HEK293 (cell line): ENCODE results near the gene PYGO2.

ENCODE experiments used
- CTCF ChIP-seq: fragments of 450-650 bp; formaldehyde crosslinking; IDR thresholded peaks from 2 replicates; pipeline ENCODE4 v1.5.1; 2016; ENCODE audit warnings: missing biosample characterization, missing genetic modification characterization
- REST ChIP-seq: fragments of 450-650 bp; formaldehyde crosslinking; IDR thresholded peaks from 2 replicates; pipeline ENCODE4 v1.5.1; 2016; ENCODE audit warnings: missing biosample characterization, missing genetic modification characterization
- SETDB1 ChIP-seq: IDR thresholded peaks from one replicate; pipeline ENCODE4 v1.6.1; 2017; ENCODE audit warnings: mild to moderate bottlenecking, low read length, moderate library complexity, mixed read lengths; ENCODE audit not compliant: insufficient read length
- YY2 ChIP-seq: fragments of 450-650 bp; formaldehyde crosslinking; IDR thresholded peaks from 2 replicates; pipeline ENCODE4 v1.5.1; 2016; ENCODE audit warnings: missing biosample characterization, missing genetic modification characterization
- ZNF221 ChIP-seq: fragments of 450-650 bp; formaldehyde crosslinking; IDR thresholded peaks from 2 replicates; pipeline ENCODE4 v1.5.1; 2017; ENCODE audit warnings: missing biosample characterization, missing genetic modification characterization, borderline replicate concordance
- ZNF335 ChIP-seq: fragments of 450-650 bp; formaldehyde crosslinking; conservative IDR thresholded peaks from 2 replicates; pipeline ENCODE4 v1.5.1; 2016; ENCODE audit warnings: missing biosample characterization, missing genetic modification characterization

GRCh38 chr1:154963643-154964042 lies 2.1 kb upstream of the PYGO2 start:
- no peak for TF ChIP-seq CTCF (tag by site-specific recombination)
- no peak for TF ChIP-seq REST
- no peak for TF ChIP-seq SETDB1
- no peak for TF ChIP-seq ZNF221 (tag by site-specific recombination)
- no peak for TF ChIP-seq YY2 (tag by site-specific recombination)
- no peak for TF ChIP-seq ZNF335 (tag by site-specific recombination)
